WTC11 (cell line): ENCODE measurements around the gene LY6G6F. TPM values are rescaled to one million over a fixed set of nuclear protein-coding genes. Genes with fewer than 3 reads are reported as not detected.

Experiments used
- ATAC-seq: fragments of 200-7000 bp; cut with Tn5 transposase; 2 replicates; pipeline ENCODE4 v1.10.0; 2021; ENCODE audit warnings: mild to moderate bottlenecking, moderate library complexity
- CTCF ChIA-PET: fragments of 300-600 bp; sonication (Branson Sonifier 250); formaldehyde crosslinking; loops from one replicate; lab custom pipeline; 2021; ENCODE audit warnings: antibody characterized with exemption; lab: Charles Lee
- POLR2A ChIA-PET: fragments of 350-600 bp; sonication (Branson Sonifier 250); formaldehyde crosslinking; loops from one replicate; lab custom pipeline; 2021; ENCODE audit warnings: antibody characterized with exemption; lab: Charles Lee
- DNase-seq: peaks from one replicate; pipeline ENCODE4 v3.0.0; 2021; ENCODE audit warnings: low spot score
- H3K27ac Mint-ChIP-seq: 2 replicates; pipeline ENCODE4 v1.8.0; 2021; ENCODE audit warnings: mixed read lengths
- H3K27me3 Mint-ChIP-seq: 2 replicates; pipeline ENCODE4 v1.8.0; 2021; ENCODE audit warnings: low read depth, mild to moderate bottlenecking, moderate library complexity, mixed read lengths
- H3K36me3 Mint-ChIP-seq: 2 replicates; pipeline ENCODE4 v1.8.0; 2021; ENCODE audit warnings: mixed read lengths
- H3K4me1 Mint-ChIP-seq: 2 replicates; pipeline ENCODE4 v1.8.0; 2022; ENCODE audit warnings: mixed read lengths
- H3K4me3 Mint-ChIP-seq: 2 replicates; pipeline ENCODE4 v1.8.0; 2021; ENCODE audit warnings: mild to moderate bottlenecking, moderate library complexity, mixed read lengths
- H3K9me3 Mint-ChIP-seq: 2 replicates; pipeline ENCODE4 v1.8.0; 2021; ENCODE audit warnings: mixed read lengths
- CREM ChIP-seq: sonication (generic); formaldehyde crosslinking; IDR thresholded peaks from 2 replicates; pipeline ENCODE4 v1.8.1; 2022; ENCODE audit warnings: mild to moderate bottlenecking, missing genetic modification reagents, moderate library complexity
- ETV6 ChIP-seq: sonication (generic); formaldehyde crosslinking; IDR thresholded peaks from 2 replicates; pipeline ENCODE4 v1.8.1; 2022; ENCODE audit warnings: mild to moderate bottlenecking, missing genetic modification reagents
- GABPB1 ChIP-seq: sonication (generic); formaldehyde crosslinking; IDR thresholded peaks from 2 replicates; pipeline ENCODE4 v1.8.1; 2023; ENCODE audit warnings: mild to moderate bottlenecking, missing genetic modification reagents
- GTF2I ChIP-seq: fragments of 250-450 bp; sonication (Bioruptor Pico); conservative IDR thresholded peaks from 2 replicates; pipeline ENCODE4 v1.4.0; 2021; ENCODE audit warnings: mild to moderate bottlenecking
- KAT7 ChIP-seq: sonication (generic); formaldehyde crosslinking; IDR thresholded peaks from 2 replicates; pipeline ENCODE4 v1.8.1; 2023; ENCODE audit warnings: missing genetic modification reagents, mild to moderate bottlenecking, borderline replicate concordance
- MXD4 ChIP-seq: fragments of 250-450 bp; sonication (Bioruptor Pico); IDR thresholded peaks from 2 replicates; pipeline ENCODE4 v1.8.0; 2021; ENCODE audit warnings: mild to moderate bottlenecking, moderate library complexity, borderline replicate concordance
- MYBL2 ChIP-seq: sonication (generic); formaldehyde crosslinking; IDR thresholded peaks from 2 replicates; pipeline ENCODE4 v1.8.1; 2023; ENCODE audit warnings: mild to moderate bottlenecking, moderate library complexity, missing genetic modification reagents
- NFE2L1 ChIP-seq: sonication (generic); formaldehyde crosslinking; IDR thresholded peaks from 2 replicates; pipeline ENCODE4 v1.8.1; 2023; ENCODE audit warnings: missing genetic modification reagents
- NR3C1 ChIP-seq: sonication (generic); formaldehyde crosslinking; conservative IDR thresholded peaks from 2 replicates; pipeline ENCODE4 v1.8.1; 2023; ENCODE audit warnings: low read depth, mild to moderate bottlenecking, missing genetic modification reagents
- SP1 ChIP-seq: sonication (generic); formaldehyde crosslinking; conservative IDR thresholded peaks from 2 replicates; pipeline ENCODE4 v1.8.1; 2022; ENCODE audit warnings: missing genetic modification reagents
- ZBTB21 ChIP-seq: sonication (generic); formaldehyde crosslinking; IDR thresholded peaks from 2 replicates; pipeline ENCODE4 v1.8.1; 2023; ENCODE audit warnings: mild to moderate bottlenecking, missing genetic modification reagents, borderline replicate concordance
- ZNF121 ChIP-seq: sonication (generic); formaldehyde crosslinking; IDR thresholded peaks from 2 replicates; pipeline ENCODE4 v1.8.0; 2023; ENCODE audit warnings: missing genetic modification reagents
- ZNF416 ChIP-seq: fragments of 250-450 bp; sonication (Bioruptor Pico); IDR thresholded peaks from 2 replicates; pipeline ENCODE4 v1.9.0; 2021; ENCODE audit warnings: mild to moderate bottlenecking, inconsistent platforms
- ZNF423 ChIP-seq: fragments of 250-450 bp; sonication (Bioruptor Pico); IDR thresholded peaks from 2 replicates; pipeline ENCODE4 v2.1.2; 2022; ENCODE audit warnings: mild to moderate bottlenecking, moderate library complexity
- ZNF671 ChIP-seq: fragments of 250-450 bp; sonication (Bioruptor Pico); IDR thresholded peaks from 2 replicates; pipeline ENCODE4 v1.8.0; 2021; ENCODE audit warnings: mild to moderate bottlenecking
- total RNA-seq: library from RNA; stranded (reverse); gene quantifications from 3 replicates; pipeline ENCODE4 v1.2.3, GENCODE V29; 2021
- TF ChIP-seq, protein P1 (sequence below): sonication (generic); formaldehyde crosslinking; IDR thresholded peaks from 2 replicates; pipeline ENCODE4 v1.8.0; 2023; ENCODE audit warnings: mild to moderate bottlenecking, missing genetic modification reagents
- TF ChIP-seq, protein P2 (sequence below): sonication (generic); formaldehyde crosslinking; IDR thresholded peaks from 2 replicates; pipeline ENCODE4 v1.8.0; 2023; ENCODE audit warnings: missing genetic modification reagents, mild to moderate bottlenecking, borderline replicate concordance
- TF ChIP-seq, protein P3 (sequence below): sonication (generic); formaldehyde crosslinking; IDR thresholded peaks from 2 replicates; pipeline ENCODE4 v1.8.1; 2023; ENCODE audit warnings: mild to moderate bottlenecking, missing genetic modification reagents, moderate library complexity
- TF ChIP-seq, protein P4 (sequence below): fragments of 250-450 bp; sonication (Bioruptor Pico); IDR thresholded peaks from 2 replicates; pipeline ENCODE4 v2.1.2; 2022; ENCODE audit warnings: mild to moderate bottlenecking, moderate library complexity
- TF ChIP-seq, protein P5 (sequence below): fragments of 250-450 bp; sonication (Bioruptor Pico); IDR thresholded peaks from 2 replicates; pipeline ENCODE4 v1.9.0; 2021; ENCODE audit warnings: mild to moderate bottlenecking

The LY6G6F gene
- total RNA-seq, 1 experiment from 2014 or later = not detected

DNA sequence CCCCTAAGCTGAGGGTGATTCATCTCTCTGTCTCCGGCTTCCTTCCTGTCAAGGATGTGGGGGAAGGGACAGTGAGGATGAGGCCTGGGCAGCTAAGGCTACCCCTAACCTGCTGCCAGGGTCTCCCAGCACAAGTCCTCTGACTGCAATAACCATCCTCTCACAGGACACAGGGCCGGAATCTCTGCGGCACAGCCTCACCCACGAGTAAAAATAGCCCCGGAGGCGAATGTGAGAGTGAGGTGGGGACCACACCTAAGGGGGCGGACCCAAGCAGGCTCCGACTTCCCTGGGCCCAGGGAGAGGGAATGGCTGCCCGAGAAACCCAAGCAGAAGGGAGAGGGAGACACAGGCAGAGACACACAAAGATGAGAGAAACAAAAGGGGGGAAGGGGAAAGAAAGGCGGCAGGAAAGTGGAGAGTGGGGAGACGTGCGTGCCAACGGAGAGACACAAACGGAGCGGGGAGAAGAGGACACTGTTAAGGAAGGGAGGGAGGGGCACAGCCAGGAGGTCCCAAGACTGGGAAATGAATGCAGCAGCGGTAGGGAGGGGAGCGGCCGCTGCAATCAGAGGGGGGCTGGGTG, 28.2 kb downstream of the LY6G6F start (continued):
- TF ChIP-seq, protein P1, sequence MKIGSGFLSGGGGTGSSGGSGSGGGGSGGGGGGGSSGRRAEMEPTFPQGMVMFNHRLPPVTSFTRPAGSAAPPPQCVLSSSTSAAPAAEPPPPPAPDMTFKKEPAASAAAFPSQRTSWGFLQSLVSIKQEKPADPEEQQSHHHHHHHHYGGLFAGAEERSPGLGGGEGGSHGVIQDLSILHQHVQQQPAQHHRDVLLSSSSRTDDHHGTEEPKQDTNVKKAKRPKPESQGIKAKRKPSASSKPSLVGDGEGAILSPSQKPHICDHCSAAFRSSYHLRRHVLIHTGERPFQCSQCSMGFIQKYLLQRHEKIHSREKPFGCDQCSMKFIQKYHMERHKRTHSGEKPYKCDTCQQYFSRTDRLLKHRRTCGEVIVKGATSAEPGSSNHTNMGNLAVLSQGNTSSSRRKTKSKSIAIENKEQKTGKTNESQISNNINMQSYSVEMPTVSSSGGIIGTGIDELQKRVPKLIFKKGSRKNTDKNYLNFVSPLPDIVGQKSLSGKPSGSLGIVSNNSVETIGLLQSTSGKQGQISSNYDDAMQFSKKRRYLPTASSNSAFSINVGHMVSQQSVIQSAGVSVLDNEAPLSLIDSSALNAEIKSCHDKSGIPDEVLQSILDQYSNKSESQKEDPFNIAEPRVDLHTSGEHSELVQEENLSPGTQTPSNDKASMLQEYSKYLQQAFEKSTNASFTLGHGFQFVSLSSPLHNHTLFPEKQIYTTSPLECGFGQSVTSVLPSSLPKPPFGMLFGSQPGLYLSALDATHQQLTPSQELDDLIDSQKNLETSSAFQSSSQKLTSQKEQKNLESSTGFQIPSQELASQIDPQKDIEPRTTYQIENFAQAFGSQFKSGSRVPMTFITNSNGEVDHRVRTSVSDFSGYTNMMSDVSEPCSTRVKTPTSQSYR (CRISPR knock-in tag) = peak; percentile 94; the same call in 1 of the 2 replicates
- no peak for TF ChIP-seq ZNF423
- TF ChIP-seq ZNF416 (CRISPR knock-in tag) = no peak
- TF ChIP-seq, protein P2, sequence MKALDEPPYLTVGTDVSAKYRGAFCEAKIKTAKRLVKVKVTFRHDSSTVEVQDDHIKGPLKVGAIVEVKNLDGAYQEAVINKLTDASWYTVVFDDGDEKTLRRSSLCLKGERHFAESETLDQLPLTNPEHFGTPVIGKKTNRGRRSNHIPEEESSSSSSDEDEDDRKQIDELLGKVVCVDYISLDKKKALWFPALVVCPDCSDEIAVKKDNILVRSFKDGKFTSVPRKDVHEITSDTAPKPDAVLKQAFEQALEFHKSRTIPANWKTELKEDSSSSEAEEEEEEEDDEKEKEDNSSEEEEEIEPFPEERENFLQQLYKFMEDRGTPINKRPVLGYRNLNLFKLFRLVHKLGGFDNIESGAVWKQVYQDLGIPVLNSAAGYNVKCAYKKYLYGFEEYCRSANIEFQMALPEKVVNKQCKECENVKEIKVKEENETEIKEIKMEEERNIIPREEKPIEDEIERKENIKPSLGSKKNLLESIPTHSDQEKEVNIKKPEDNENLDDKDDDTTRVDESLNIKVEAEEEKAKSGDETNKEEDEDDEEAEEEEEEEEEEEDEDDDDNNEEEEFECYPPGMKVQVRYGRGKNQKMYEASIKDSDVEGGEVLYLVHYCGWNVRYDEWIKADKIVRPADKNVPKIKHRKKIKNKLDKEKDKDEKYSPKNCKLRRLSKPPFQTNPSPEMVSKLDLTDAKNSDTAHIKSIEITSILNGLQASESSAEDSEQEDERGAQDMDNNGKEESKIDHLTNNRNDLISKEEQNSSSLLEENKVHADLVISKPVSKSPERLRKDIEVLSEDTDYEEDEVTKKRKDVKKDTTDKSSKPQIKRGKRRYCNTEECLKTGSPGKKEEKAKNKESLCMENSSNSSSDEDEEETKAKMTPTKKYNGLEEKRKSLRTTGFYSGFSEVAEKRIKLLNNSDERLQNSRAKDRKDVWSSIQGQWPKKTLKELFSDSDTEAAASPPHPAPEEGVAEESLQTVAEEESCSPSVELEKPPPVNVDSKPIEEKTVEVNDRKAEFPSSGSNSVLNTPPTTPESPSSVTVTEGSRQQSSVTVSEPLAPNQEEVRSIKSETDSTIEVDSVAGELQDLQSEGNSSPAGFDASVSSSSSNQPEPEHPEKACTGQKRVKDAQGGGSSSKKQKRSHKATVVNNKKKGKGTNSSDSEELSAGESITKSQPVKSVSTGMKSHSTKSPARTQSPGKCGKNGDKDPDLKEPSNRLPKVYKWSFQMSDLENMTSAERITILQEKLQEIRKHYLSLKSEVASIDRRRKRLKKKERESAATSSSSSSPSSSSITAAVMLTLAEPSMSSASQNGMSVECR = peak; percentile 59; the same call in 1 of the 2 replicates
- TF ChIP-seq, protein P3, sequence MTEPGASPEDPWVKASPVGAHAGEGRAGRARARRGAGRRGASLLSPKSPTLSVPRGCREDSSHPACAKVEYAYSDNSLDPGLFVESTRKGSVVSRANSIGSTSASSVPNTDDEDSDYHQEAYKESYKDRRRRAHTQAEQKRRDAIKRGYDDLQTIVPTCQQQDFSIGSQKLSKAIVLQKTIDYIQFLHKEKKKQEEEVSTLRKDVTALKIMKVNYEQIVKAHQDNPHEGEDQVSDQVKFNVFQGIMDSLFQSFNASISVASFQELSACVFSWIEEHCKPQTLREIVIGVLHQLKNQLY (CRISPR knock-in tag) = no peak
- TF ChIP-seq, protein P4, sequence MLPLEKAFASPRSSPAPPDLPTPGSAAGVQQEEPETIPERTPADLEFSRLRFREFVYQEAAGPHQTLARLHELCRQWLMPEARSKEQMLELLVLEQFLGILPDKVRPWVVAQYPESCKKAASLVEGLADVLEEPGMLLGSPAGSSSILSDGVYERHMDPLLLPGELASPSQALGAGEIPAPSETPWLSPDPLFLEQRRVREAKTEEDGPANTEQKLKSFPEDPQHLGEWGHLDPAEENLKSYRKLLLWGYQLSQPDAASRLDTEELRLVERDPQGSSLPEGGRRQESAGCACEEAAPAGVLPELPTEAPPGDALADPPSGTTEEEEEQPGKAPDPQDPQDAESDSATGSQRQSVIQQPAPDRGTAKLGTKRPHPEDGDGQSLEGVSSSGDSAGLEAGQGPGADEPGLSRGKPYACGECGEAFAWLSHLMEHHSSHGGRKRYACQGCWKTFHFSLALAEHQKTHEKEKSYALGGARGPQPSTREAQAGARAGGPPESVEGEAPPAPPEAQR (CRISPR knock-in tag) = no peak

DNA sequence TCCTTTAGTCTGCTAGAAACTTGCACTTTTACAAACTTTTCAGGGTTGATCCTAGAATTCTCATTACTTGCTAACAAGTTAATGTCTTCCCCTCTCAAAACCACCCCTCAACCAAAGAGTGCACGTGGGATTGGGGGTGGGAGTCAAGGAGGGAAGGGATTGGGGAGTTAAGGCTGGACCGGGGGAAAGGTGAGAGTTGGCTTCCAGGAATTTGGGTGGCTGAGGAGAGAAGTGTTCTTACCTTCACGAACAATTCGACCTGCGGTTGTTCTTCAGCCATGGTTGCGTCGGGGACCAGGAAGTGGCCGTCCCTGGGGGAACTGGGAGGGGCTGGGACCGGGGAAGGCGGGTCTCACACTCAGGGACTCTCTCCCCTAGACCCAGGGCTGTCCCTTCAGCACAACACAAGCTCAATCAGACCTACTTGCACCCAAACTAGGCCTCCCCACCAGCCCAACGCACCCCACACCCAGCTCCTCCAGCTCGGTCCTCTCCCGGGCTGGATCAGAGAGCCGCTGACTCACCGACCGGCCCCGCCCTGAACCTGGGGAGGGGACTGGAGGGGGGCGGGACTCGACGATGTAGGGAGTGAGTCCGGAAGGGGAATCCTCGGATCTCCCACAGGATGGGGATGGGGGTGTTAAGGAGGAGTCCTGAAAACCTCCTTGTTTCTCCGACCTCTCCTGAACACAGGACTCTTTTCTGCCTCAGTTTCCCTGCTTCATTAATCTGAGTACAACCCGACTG, 29.5 kb downstream of the LY6G6F start, which contains the start of gene CLIC1:
Gene CLIC1 (minus strand): TSS at position 510 of the 747 bp plus-strand sequence. CDS start 230 bp downstream, at position 280.
- TF ChIP-seq KAT7 (CRISPR knock-in tag) = no peak
- no peak for TF ChIP-seq ZNF121 (CRISPR knock-in tag)
- TF ChIP-seq NR3C1 (CRISPR knock-in tag) = no peak
- peak; percentile 71 for TF ChIP-seq GABPB1 (CRISPR knock-in tag)
- TF ChIP-seq ZBTB21 (CRISPR knock-in tag) = no peak
- no peak for TF ChIP-seq GTF2I
- peak; percentile 69 for TF ChIP-seq SP1
- TF ChIP-seq CREM (CRISPR knock-in tag) = no peak
- TF ChIP-seq ETV6 (CRISPR knock-in tag) = 0 out of 2 replicates have a peak, but pooled peaks have one; percentile 1
- TF ChIP-seq, protein P5, sequence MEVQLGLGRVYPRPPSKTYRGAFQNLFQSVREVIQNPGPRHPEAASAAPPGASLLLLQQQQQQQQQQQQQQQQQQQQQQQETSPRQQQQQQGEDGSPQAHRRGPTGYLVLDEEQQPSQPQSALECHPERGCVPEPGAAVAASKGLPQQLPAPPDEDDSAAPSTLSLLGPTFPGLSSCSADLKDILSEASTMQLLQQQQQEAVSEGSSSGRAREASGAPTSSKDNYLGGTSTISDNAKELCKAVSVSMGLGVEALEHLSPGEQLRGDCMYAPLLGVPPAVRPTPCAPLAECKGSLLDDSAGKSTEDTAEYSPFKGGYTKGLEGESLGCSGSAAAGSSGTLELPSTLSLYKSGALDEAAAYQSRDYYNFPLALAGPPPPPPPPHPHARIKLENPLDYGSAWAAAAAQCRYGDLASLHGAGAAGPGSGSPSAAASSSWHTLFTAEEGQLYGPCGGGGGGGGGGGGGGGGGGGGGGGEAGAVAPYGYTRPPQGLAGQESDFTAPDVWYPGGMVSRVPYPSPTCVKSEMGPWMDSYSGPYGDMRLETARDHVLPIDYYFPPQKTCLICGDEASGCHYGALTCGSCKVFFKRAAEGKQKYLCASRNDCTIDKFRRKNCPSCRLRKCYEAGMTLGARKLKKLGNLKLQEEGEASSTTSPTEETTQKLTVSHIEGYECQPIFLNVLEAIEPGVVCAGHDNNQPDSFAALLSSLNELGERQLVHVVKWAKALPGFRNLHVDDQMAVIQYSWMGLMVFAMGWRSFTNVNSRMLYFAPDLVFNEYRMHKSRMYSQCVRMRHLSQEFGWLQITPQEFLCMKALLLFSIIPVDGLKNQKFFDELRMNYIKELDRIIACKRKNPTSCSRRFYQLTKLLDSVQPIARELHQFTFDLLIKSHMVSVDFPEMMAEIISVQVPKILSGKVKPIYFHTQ (CRISPR knock-in tag) = no peak
- TF ChIP-seq ZNF671 (CRISPR knock-in tag) = no peak
- no peak for TF ChIP-seq MXD4 (CRISPR knock-in tag)
- 0 out of 2 replicates have a peak, but pooled peaks have one; percentile 33 for TF ChIP-seq MYBL2
- peak; percentile 94 for TF ChIP-seq NFE2L1 (CRISPR knock-in tag)
- TF ChIP-seq, all 79 proteins: peak for 5
- ChIA-PET POLR2A (interaction anchor here (1.0 to 2.5 kb wide), 5 partner anchors 17 to 91 kb away, joined by 3 to 7 read pairs (median 4); partner anchors contain the start of genes BAG6 and HSPA1B), CTCF (interaction anchor here (0.6 to 7.1 kb wide), 13 partner anchors 12 to 216 kb away, joined by 3 to 62 read pairs (median 4); partner anchors contain the start of genes C6orf47, LSM2 and LY6G5C)
- H3K27me3 Mint-ChIP-seq = no peaks in the 10 kb centered on the region; the same call in 1 of the 2 replicates
- ATAC-seq = peak; percentile 26
- H3K4me3 Mint-ChIP-seq = peak within 1 kb of the TSS; percentile 93
- H3K9me3 Mint-ChIP-seq = no peaks in the 10 kb centered on the region
- peaks cover 25% of the 10 kb centered on the region for H3K36me3 Mint-ChIP-seq
- peak; percentile 81 for DNase-seq
- peak within 1 kb of the TSS; percentile 90 for H3K27ac Mint-ChIP-seq
- H3K4me1 Mint-ChIP-seq = peaks cover 41% of the 10 kb centered on the region
